Measurements from ENCODE around the gene CYLD.

DNA sequence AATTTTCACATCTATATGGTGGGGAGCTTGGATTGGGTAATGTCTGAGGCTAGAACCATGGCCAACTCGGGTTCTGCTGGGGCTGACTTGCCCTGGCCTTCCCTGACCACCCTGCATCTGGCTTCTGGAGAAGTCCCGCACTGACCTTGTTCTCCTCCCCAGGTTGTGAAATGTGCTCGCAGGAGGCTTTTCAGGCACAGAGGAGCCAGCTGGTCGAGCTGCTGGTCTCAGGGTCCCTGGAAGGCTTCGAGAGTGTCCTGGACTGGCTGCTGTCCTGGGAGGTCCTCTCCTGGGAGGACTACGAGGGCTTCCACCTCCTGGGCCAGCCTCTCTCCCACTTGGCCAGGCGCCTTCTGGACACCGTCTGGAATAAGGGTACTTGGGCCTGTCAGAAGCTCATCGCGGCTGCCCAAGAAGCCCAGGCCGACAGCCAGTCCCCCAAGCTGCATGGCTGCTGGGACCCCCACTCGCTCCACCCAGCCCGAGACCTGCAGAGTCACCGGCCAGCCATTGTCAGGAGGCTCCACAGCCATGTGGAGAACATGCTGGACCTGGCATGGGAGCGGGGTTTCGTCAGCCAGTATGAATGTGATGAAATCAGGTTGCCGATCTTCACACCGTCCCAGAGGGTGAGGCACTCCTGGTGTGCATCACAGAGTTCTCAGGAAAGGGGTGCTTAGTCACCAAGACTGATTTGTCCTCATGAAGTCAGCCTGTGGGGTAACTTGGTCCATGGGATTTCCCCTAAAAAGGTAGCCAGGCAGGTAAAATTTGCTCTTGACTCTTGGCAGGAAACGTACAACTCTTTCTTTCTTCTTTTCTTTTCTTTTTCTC, 42.3 kb upstream of the CYLD start:
- TF ChIP-seq CTCF (conservative IDR thresholded peaks at IDR 0.05; ENCODE audit: low read length) (no peak), EZH2phosphoT487 (IDR thresholded peaks at IDR 0.05; ENCODE audit: borderline replicate concordance, low read depth, low read length) (no peak)
